EL (cell line): ENCODE measurements around the gene CD9.
A peak's percentile ranks its signal among the peaks of the same experiment; 100 is the strongest.

Source experiments
- DNase-seq: peaks from one replicate; pipeline ENCODE4 v3.0.0-alpha.2; 2016

The CD9 gene

GRCh38 chr12:6250343-6250742, 50.1 kb downstream of the CD9 start:
- no peak for DNase-seq

- DNase-seq = no peak
These were observed 53.1 kb downstream of the CD9 start for GRCh38 chr12:6253278-6253677.

- no peak for DNase-seq
These were observed 54.3 kb downstream of the CD9 start for GRCh38 chr12:6254491-6254890.

GRCh38 chr12:6257007-6257406, 56.8 kb downstream of the CD9 start:
- DNase-seq = no peak

GRCh38 chr12:6262211-6262610, 62.0 kb downstream of the CD9 start:
- no peak for DNase-seq

- no peak for DNase-seq
These were observed 62.4 kb downstream of the CD9 start for GRCh38 chr12:6262623-6263022.

GRCh38 chr12:6263931-6264330, 63.7 kb downstream of the CD9 start:
- DNase-seq = no peak

- no peak for DNase-seq
These were observed 64.3 kb downstream of the CD9 start for GRCh38 chr12:6264402-6265037.

- no peak for DNase-seq
These were observed 64.8 kb downstream of the CD9 start for GRCh38 chr12:6265038-6265405.

GRCh38 chr12:6266541-6266966, 66.4 kb downstream of the CD9 start:
- DNase-seq = no peak

- peak; percentile 39 for DNase-seq
These were observed 66.9 kb downstream of the CD9 start for GRCh38 chr12:6266971-6267721.

- DNase-seq = no peak
These were observed 68.4 kb downstream of the CD9 start for GRCh38 chr12:6268484-6269157.

- DNase-seq = no peak
These were observed 69.8 kb downstream of the CD9 start for GRCh38 chr12:6269986-6270385.

GRCh38 chr12:6271281-6271680, 71.1 kb downstream of the CD9 start:
- no peak for DNase-seq

GRCh38 chr12:6272300-6273204, 72.4 kb downstream of the CD9 start:
- DNase-seq = no peak

- DNase-seq = no peak
These were observed 73.0 kb downstream of the CD9 start for GRCh38 chr12:6273205-6273540.

- DNase-seq = no peak
These were observed 73.5 kb downstream of the CD9 start for GRCh38 chr12:6273541-6274230.

- no peak for DNase-seq
These were observed 74.3 kb downstream of the CD9 start for GRCh38 chr12:6274231-6275221.

- no peak for DNase-seq
These were observed 76.0 kb downstream of the CD9 start for GRCh38 chr12:6275928-6276887.
